Measurements from ENCODE around the gene SHC2.

SHC2 gene

DNA sequence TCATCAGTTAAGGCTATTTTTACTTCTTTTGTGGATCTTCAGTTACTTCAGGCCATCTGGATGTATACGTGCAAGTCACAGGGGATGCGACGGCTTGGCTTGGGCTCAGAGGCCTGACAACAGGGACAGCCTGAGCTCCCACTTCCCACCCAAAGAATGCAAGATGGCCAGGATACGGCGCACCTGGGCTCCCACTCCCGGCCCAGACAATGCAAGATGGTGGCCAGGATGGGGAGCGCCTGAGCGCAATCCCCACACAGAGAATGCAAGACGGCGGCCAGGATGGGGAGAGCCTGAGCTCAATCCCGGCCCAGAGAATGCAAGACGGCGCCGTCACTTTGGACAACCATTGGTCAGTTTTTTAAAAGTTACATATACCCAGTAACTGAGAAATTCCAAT, 91.0 kb downstream of the SHC2 start:
- peak; percentile 30 for DNase-seq

DNA sequence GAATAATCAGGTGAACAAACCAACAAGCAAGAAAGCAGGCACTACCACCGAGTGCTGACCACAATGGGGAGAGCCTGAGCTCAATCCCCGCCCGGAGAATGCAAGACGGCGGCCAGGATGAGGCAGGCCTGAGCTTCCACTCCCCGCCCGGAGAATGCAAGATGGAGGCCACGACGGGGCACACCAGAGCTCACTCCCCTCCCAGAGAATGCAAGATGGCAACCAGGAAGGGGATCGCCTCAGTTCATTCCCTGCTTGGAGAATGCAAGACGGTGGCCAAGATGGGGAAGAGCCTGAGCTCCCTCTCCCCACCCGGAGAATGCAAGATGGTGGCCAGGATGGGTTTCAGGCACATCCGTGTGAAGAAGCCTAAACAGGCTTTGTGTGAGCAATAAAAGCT, 91.6 kb downstream of the SHC2 start:
- DNase-seq = peak; percentile 35

DNA sequence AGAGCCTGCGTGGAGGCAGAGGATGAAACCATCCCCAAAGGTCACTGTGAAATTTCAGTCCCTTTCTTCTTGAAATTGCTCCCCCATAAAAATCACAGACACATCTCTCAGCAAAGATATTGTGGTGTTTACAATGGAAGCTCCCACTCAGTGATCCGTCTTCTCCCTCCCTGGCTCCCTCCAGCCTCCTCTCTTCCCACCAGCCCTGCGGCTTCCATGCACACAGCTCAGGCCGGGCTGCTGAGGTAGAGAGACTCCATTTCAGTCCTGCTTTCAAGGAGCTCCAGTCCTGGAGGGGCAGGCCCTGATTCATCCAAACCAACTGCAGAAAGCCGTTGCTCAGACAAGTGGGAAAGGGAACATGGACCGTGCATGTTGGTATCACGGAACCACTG, 92.2 kb downstream of the SHC2 start:
- DNase-seq = peak; percentile 46

DNA sequence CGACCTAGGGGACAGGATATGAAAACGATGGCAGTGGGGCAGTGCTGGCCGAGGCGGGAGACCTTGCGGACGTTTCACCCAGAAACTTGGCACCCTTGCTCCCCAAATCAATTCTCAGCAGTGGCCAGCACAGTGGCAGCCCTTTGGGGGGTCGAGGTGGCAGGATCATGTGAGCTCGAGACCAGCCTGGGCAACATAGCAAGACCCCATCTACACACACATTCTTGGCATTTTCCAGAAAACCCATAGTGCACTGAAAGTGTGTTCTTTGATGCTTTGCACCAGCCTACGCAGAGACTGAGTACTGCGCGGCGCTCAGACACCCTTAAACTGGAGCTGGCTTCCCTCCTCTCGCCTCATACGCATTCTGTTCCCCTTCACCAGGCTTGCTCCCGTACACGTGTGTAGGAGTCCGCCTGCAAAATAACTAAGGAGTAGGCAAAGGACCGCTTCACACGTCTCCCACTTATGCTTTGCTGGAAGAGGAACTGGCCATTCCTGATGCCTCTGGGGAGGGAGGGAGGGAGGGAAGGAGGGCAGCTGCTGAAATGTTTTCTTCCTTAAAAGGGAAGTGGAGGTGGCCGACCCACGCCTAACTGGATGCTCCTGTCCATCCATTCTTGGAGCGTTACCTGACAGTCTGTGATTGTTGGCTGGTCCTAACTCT, 92.7 kb downstream of the SHC2 start:
- DNase-seq = peak; percentile 40

DNA sequence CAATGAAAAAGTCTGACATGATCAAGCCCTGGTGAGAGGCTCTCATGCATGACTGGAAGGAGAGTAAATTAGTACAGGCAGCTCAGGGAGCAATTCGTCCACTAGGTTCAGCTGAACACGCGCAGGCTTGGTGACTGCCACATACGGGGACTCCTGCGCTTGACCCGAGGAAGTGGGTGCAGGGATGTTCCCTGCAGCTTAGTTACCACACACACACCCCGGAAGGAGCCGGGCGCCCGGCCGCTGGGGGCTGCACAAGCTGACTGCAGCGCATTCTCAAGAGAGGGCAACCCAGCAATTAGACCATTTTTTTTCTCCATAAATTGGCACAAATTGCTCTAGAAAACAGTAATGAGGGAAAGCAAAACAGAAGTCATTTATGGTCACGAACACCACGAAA, 93.3 kb downstream of the SHC2 start:
- DNase-seq = peak; percentile 32

GRCh38 chr19:366951-367350, 93.9 kb downstream of the SHC2 start:
- peak; percentile 21 for DNase-seq

All from islet precursor cell (in vitro differentiated cells).